Measurements from ENCODE around the gene EXPH5. TPM values are rescaled to one million over a fixed set of nuclear protein-coding genes. Genes with fewer than 3 reads are reported as not detected.
A peak's percentile ranks its signal among the peaks of the same experiment; 100 is the strongest.

The EXPH5 gene
- total RNA-seq, 6 experiments from 2014 or later = 0.14 to 0.91 (median 0.47) TPM

DNA sequence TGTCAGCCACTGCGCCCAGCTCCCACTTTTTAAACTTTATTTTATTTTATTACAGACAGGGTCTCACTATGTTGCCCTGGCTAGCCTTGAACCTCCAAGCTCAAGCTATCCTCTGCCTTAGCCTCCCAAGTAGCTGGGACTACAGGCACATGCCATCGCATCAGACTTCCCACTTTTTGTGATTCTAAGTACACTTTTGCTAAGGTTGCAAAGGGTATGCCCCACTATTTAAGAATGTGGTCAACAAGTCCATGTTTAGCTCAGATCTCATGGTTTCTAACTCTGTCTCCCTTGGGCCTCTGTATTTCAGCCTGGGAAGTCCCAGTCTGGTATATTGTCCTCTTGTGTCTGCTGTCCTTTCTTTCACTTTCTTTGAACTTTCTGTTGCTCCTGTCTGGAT is 35.3 kb downstream of the EXPH5 start:
- H3K36me3 Mint-ChIP-seq (ENCODE audit: low read depth) = no peaks in the 10 kb centered on the region
- H3K4me3 Mint-ChIP-seq = no peak overlapping the region
- DNase-seq = no peak
- peak overlapping the region; percentile 34; the same call in 1 of the 2 replicates for H3K27ac Mint-ChIP-seq
- H3K4me1 Mint-ChIP-seq (ENCODE audit: low read depth) = peaks cover 65% of the 10 kb centered on the region
- H3K27me3 Mint-ChIP-seq (ENCODE audit: insufficient read depth) = peaks cover 7% of the 10 kb centered on the region
- no peaks in the 10 kb centered on the region for H3K9me3 Mint-ChIP-seq
- TF ChIP-seq, protein P1, sequence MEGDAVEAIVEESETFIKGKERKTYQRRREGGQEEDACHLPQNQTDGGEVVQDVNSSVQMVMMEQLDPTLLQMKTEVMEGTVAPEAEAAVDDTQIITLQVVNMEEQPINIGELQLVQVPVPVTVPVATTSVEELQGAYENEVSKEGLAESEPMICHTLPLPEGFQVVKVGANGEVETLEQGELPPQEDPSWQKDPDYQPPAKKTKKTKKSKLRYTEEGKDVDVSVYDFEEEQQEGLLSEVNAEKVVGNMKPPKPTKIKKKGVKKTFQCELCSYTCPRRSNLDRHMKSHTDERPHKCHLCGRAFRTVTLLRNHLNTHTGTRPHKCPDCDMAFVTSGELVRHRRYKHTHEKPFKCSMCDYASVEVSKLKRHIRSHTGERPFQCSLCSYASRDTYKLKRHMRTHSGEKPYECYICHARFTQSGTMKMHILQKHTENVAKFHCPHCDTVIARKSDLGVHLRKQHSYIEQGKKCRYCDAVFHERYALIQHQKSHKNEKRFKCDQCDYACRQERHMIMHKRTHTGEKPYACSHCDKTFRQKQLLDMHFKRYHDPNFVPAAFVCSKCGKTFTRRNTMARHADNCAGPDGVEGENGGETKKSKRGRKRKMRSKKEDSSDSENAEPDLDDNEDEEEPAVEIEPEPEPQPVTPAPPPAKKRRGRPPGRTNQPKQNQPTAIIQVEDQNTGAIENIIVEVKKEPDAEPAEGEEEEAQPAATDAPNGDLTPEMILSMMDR (IDR thresholded peaks at IDR 0.05) = no peak

DNA sequence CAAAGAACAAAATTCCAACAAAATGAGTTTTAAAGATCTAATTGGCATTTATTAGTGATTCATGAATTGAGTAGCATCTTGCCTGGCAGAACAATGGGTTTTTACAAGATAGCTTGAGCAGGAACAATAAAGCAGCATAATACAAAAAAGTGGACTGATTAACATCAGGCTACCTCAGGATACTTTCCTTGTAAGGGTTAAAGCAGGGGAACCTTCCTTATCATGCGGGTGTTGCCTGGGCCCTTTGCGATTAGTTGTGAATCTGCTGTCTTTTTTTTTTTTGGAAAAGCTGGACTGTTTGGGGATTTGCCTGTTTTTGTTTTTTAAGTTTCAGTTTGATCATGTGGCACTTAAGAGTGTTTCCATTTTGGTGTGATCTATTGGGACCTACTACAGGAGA is 37.5 kb downstream of the EXPH5 start:
- peaks cover 57% of the 10 kb centered on the region for H3K4me1 Mint-ChIP-seq (ENCODE audit: low read depth)
- H3K9me3 Mint-ChIP-seq = no peaks in the 10 kb centered on the region
- peaks cover 9% of the 10 kb centered on the region for H3K27me3 Mint-ChIP-seq (ENCODE audit: insufficient read depth)
- DNase-seq = no peak
- H3K4me3 Mint-ChIP-seq = no peak overlapping the region
- TF ChIP-seq, protein P1 (IDR thresholded peaks at IDR 0.05) = no peak
- H3K27ac Mint-ChIP-seq = no peak overlapping the region
- H3K36me3 Mint-ChIP-seq (ENCODE audit: low read depth) = no peaks in the 10 kb centered on the region

DNA sequence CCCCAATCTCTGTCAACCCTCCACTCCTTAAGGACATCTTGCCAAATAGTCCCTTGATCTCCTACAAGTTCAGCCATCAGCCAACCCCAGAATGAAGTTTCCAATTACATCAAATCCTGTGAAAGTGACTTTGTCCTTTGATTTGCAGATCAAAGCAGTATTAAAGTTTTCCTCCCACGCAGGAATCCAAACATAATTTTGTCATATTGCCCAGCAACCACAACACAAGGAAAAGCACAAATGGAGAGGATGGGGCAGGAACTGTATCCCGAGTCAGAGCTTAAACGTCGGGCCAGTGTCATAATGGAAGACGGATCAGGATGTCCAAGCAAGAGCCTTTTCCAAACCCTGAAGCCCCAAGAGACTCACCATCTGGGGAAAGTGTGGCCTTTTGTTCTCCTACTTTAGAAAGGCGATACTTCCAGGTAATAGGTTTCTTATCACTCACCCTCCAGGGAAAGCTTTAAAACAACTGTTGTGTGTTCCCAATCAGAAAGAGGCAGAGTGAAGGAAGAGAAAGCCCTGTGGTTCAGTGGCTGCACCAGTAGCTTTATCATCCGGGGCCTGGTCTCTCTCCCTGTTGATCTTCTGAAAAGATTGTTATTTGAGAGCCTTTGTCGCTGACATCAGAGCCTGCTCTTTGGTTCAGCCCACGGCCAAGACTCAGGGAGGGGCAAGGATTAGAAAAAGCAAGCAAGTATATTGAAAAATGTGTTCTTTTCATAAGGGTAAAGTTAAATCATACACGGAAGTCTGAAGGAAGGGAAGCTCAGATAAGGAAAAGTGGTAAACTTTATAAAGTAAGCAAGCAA is 41.7 kb downstream of the EXPH5 start:
- H3K27ac Mint-ChIP-seq = peak overlapping the region; percentile 10; the same call in 1 of the 2 replicates

DNA sequence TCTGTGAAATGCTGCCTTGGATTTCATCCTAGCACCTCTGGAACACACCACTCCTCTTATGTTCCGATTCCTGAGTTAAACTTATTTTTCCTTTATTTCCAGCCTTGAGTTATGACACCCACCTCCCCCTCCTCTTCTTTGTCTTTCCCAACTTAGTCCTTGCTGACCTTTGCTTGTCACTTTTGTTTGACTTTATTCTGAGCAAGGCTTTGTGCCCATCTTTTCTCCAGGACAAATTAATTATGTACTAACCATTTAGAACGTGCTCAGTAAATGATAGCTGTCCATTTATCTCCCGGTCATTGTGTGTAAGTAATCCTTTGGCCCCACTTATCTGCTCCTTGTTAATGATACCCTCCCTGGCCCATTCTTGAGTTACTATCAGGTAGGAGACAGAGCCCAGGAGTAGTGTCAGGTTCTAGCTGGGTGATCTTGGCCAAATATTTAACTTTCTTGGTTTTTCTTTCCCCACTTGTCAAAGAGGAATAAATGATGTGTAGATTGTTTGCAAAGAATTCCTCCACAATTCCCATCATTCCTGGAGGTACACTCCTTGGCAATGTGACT is 44.2 kb downstream of the EXPH5 start:
- no peak overlapping the region for H3K4me3 Mint-ChIP-seq
- peaks cover 20% of the 10 kb centered on the region for H3K4me1 Mint-ChIP-seq (ENCODE audit: low read depth)
- H3K27ac Mint-ChIP-seq = no peak overlapping the region
- H3K36me3 Mint-ChIP-seq (ENCODE audit: low read depth) = no peaks in the 10 kb centered on the region
- no peaks in the 10 kb centered on the region for H3K9me3 Mint-ChIP-seq
- H3K27me3 Mint-ChIP-seq (ENCODE audit: insufficient read depth) = peaks cover 9% of the 10 kb centered on the region
- TF ChIP-seq, protein P1 (IDR thresholded peaks at IDR 0.05) = no peak
- no peak for DNase-seq

More for the DNA sequence above, 41.7 kb downstream of the EXPH5 start:
- Mint-ChIP-seq H3K4me1 (ENCODE audit: low read depth) (peaks cover 23% of the 10 kb centered on the region), H3K9me3 (no peaks in the 10 kb centered on the region), H3K36me3 (ENCODE audit: low read depth) (no peaks in the 10 kb centered on the region), H3K27me3 (ENCODE audit: insufficient read depth) (peaks cover 7% of the 10 kb centered on the region), H3K4me3 (peak overlapping the region; percentile 11; the same call in 1 of the 2 replicates)
- no peak for DNase-seq
- TF ChIP-seq, protein P1 (IDR thresholded peaks at IDR 0.05) = no peak

DNA sequence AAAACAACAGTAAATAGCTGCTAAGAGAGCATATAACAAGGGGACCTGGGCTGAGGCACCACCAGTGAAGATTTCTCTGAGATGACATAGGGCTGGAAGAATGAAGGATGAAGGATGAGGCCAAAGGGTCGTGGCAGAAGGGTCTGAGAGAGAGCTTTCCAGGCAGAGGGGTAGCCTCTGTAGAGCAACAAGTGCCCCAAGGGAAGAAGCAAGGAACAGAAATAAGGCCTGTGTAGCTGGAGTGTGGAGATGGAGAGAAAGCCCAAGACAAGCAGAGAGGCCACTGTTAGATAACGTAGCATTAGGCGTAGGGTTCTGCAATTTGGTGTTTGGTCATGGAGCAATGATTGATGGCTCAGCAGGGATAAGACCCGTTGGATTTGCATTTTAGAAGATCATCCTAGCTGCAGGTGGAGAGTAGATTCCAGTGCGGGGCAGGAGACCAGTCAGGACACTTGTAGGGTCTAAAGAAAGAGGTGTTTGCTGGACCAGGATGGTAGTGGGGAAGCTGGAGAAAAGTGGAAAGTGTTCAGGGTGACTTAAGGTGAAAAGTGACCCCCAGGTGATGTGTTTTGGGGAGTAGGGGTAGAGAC is 47.6 kb downstream of the EXPH5 start:
- Mint-ChIP-seq H3K9me3 (no peaks in the 10 kb centered on the region), H3K27ac (no peak overlapping the region), H3K4me1 (ENCODE audit: low read depth) (peaks cover 16% of the 10 kb centered on the region; the same call in 1 of the 2 replicates), H3K27me3 (ENCODE audit: insufficient read depth) (peaks cover 17% of the 10 kb centered on the region), H3K36me3 (ENCODE audit: low read depth) (no peaks in the 10 kb centered on the region), H3K4me3 (no peak overlapping the region)
- DNase-seq = no peak
- TF ChIP-seq, protein P1 (IDR thresholded peaks at IDR 0.05) = no peak
